ENCODE results near the gene KLHL6.

DNA sequence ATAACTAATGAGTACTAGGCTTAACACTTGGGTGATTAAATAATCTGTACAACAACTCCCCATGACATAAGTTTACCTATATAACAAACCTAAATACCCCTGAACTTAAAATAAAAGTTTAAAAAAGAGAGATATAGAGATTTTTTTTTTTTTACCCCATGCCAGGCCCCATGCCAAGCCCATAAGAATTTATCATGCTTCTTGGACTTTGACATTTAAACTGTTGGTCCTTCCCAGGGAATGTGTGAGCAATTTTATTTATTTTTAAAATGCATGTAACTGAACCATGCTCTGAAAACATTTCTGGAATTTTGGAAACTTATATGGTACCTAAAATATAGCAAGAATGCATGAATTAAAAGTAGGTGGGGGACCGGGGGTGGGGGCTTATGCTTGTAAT is 26.3 kb downstream of the KLHL6 start:
- TF ChIP-seq, protein P1, sequence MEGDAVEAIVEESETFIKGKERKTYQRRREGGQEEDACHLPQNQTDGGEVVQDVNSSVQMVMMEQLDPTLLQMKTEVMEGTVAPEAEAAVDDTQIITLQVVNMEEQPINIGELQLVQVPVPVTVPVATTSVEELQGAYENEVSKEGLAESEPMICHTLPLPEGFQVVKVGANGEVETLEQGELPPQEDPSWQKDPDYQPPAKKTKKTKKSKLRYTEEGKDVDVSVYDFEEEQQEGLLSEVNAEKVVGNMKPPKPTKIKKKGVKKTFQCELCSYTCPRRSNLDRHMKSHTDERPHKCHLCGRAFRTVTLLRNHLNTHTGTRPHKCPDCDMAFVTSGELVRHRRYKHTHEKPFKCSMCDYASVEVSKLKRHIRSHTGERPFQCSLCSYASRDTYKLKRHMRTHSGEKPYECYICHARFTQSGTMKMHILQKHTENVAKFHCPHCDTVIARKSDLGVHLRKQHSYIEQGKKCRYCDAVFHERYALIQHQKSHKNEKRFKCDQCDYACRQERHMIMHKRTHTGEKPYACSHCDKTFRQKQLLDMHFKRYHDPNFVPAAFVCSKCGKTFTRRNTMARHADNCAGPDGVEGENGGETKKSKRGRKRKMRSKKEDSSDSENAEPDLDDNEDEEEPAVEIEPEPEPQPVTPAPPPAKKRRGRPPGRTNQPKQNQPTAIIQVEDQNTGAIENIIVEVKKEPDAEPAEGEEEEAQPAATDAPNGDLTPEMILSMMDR (IDR thresholded peaks at IDR 0.05; ENCODE audit: poor library complexity) = no peak
- TF ChIP-seq EZH2 (IDR thresholded peaks at IDR 0.05; ENCODE audit: borderline replicate concordance) = no peak
